ENCODE results near the gene COCH.
"Not testable (repeated sequence)": the region's sequence is repeated elsewhere in the genome, so short reads cannot be mapped to it uniquely, and the experiment has no call there.

The COCH gene

GRCh38 chr14:30928462-30928861 is 54.1 kb downstream of the COCH start:
- DNase-seq (ENCODE audit: low spot score), result no peak

- not testable (repeated sequence) for DNase-seq (ENCODE audit: low spot score)
Observed at GRCh38 chr14:30933937-30934336, 59.6 kb downstream of the COCH start.

DNA sequence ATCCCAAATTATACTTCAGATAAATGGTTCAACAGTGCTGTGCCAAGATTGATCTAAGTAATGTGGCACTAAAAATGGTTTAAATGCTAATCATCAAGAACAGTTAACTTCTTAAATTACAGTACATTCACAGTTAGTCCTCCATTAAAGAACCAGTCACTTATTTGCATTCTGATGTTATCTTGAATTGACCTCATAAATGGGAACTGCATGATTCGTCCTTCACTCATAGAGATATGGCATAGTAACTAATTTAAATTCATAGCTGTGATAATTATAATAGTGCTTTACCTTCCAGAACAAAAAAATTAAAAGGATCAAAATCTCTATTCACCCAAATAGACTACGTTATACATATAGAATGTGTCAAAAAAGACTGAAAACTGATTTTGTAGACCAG is 61.1 kb downstream of the COCH start:
- no peak for DNase-seq (ENCODE audit: low spot score)

DNA sequence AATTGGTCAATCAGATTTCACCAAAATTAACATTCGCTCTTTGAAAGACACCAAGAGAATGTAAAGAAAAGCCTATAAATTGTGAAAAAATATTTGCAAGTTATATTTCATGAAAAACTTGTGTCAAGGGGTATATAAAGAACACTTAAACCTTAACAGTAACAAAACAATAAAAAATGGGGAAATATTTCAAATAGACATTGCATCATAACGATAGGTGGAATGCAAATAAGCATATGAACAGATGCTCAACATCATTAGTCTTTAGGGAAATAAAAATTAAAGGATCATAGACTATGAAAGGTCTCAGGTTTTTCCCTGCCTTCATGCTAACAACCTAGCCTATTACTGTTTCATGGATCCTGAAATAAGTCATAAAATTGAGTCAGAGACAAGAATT is 64.3 kb downstream of the COCH start:
- DNase-seq (ENCODE audit: low spot score), result no peak

All from germinal center (tissue), 1 donor.